ENCODE results near the gene LEKR1. TPM values are rescaled to one million over a fixed set of nuclear protein-coding genes. Genes with fewer than 3 reads are reported as not detected.

LEKR1 gene
- total RNA-seq, 1 donor from 2014 or later: under 0.01 TPM

GRCh38 chr3:157087780-157088600 is 261.8 kb downstream of the LEKR1 start:
- no peak for TF ChIP-seq CTCF (IDR thresholded peaks at IDR 0.05; ENCODE audit: insufficient read depth, low read length, severe bottlenecking)
- Histone ChIP-seq H3K4me3 (ENCODE audit: low read depth, low read length) (peak overlapping the region; percentile 61), H3K36me3 (ENCODE audit: control insufficient read depth, insufficient read depth, low read length) (no peaks in the 10 kb centered on the region), H3K27me3 (ENCODE audit: control insufficient read depth, insufficient read depth, low read length) (no peaks in the 10 kb centered on the region)
- no peak for FAIRE-seq
- DNase-seq (ENCODE audit: low read depth): no peak

- DNase-seq (ENCODE audit: low read depth) (peak; percentile 79), FAIRE-seq (no peak)
- no peaks in the 10 kb centered on the region for H3K27me3 ChIP-seq (ENCODE audit: control insufficient read depth, insufficient read depth, low read length)
- peak overlapping the region; percentile 61 for H3K4me3 ChIP-seq (ENCODE audit: low read depth, low read length)
- peak; percentile 23 for TF ChIP-seq CTCF (IDR thresholded peaks at IDR 0.05; ENCODE audit: insufficient read depth, low read length, severe bottlenecking)
- no peaks in the 10 kb centered on the region for H3K36me3 ChIP-seq (ENCODE audit: control insufficient read depth, insufficient read depth, low read length)
Measured at GRCh38 chr3:157088601-157089454, 262.7 kb downstream of the LEKR1 start.

GRCh38 chr3:157089455-157090221 is 263.5 kb downstream of the LEKR1 start:
- DNase-seq (ENCODE audit: low read depth): peak; percentile 90
- H3K27me3 ChIP-seq (ENCODE audit: control insufficient read depth, insufficient read depth, low read length): no peaks in the 10 kb centered on the region
- H3K36me3 ChIP-seq (ENCODE audit: control insufficient read depth, insufficient read depth, low read length): no peaks in the 10 kb centered on the region
- H3K4me3 ChIP-seq (ENCODE audit: low read depth, low read length): peak overlapping the region; percentile 61
- FAIRE-seq: no peak
- no peak for TF ChIP-seq CTCF (IDR thresholded peaks at IDR 0.05; ENCODE audit: insufficient read depth, low read length, severe bottlenecking)

- no peak for FAIRE-seq
- no peak overlapping the region for H3K4me3 ChIP-seq (ENCODE audit: low read depth, low read length)
- no peak for DNase-seq (ENCODE audit: low read depth)
- no peak for TF ChIP-seq CTCF (IDR thresholded peaks at IDR 0.05; ENCODE audit: insufficient read depth, low read length, severe bottlenecking)
- H3K36me3 ChIP-seq (ENCODE audit: control insufficient read depth, insufficient read depth, low read length): no peaks in the 10 kb centered on the region
- no peaks in the 10 kb centered on the region for H3K27me3 ChIP-seq (ENCODE audit: control insufficient read depth, insufficient read depth, low read length)
Measured at GRCh38 chr3:157091083-157091833, 265.1 kb downstream of the LEKR1 start.

- FAIRE-seq (no peak), DNase-seq (ENCODE audit: low read depth) (no peak)
- no peaks in the 10 kb centered on the region for H3K36me3 ChIP-seq (ENCODE audit: control insufficient read depth, insufficient read depth, low read length)
- TF ChIP-seq CTCF (IDR thresholded peaks at IDR 0.05; ENCODE audit: insufficient read depth, low read length, severe bottlenecking): no peak
- no peaks in the 10 kb centered on the region for H3K27me3 ChIP-seq (ENCODE audit: control insufficient read depth, insufficient read depth, low read length)
- H3K4me3 ChIP-seq (ENCODE audit: low read depth, low read length): no peak overlapping the region
Measured at GRCh38 chr3:157092230-157092629, 266.1 kb downstream of the LEKR1 start.
